Measurements from ENCODE around the gene LMAN2. TPM values are rescaled to one million over a fixed set of nuclear protein-coding genes. Genes with fewer than 3 reads are reported as not detected.

Gene LMAN2
- total RNA-seq, 1 experiment from 2014 or later, result 273 TPM

Other genes with a start within 250 kb of the LMAN2 start
- gene NSD1, start 217.9 kb downstream of the LMAN2 start, total RNA-seq (2014; rRNA removed; shearing (Covaris generic)), result 11.5 and 14.5 TPM in 2 replicates
- gene RAB24, start 47.9 kb downstream of the LMAN2 start, total RNA-seq (2014; rRNA removed; shearing (Covaris generic)), result 10.3 and 15.1 TPM in 2 replicates
- gene PRELID1, start 47.9 kb downstream of the LMAN2 start, total RNA-seq (2014; rRNA removed; shearing (Covaris generic)), result 256 and 386 TPM in 2 replicates
- 50.6 and 72.9 TPM in 2 replicates for gene MXD3, start 39.8 kb downstream of the LMAN2 start, total RNA-seq (2014; rRNA removed; shearing (Covaris generic))
- gene RGS14, start 6.3 kb upstream of the LMAN2 start, total RNA-seq (2014; rRNA removed; shearing (Covaris generic)), result 4.6 and 10.2 TPM in 2 replicates
- gene SLC34A1, start 32.8 kb upstream of the LMAN2 start, total RNA-seq (2014; rRNA removed; shearing (Covaris generic)), result not detected in 2 replicates
- not detected in 2 replicates for gene PFN3, start 49.0 kb upstream of the LMAN2 start, total RNA-seq (2014; rRNA removed; shearing (Covaris generic))
- gene F12, start 57.9 kb upstream of the LMAN2 start, total RNA-seq (2014; rRNA removed; shearing (Covaris generic)), result 0.12 and 0.59 TPM in 2 replicates
- 26.9 and 27.4 TPM in 2 replicates for gene GRK6, start 75.0 kb upstream of the LMAN2 start, total RNA-seq (2014; rRNA removed; shearing (Covaris generic))
- 13.9 and 20.8 TPM in 2 replicates for gene PRR7, start 95.1 kb upstream of the LMAN2 start, total RNA-seq (2014; rRNA removed; shearing (Covaris generic))
- gene DBN1, start 122.0 kb upstream of the LMAN2 start, total RNA-seq (2014; rRNA removed; shearing (Covaris generic)), result 29.7 and 39.5 TPM in 2 replicates
- 88.4 and 93.8 TPM in 2 replicates for gene PDLIM7, start 145.9 kb upstream of the LMAN2 start, total RNA-seq (2014; rRNA removed; shearing (Covaris generic))
- 0.49 TPM in 1 of 2 replicates, not detected in the other for gene DOK3, start 158.2 kb upstream of the LMAN2 start, total RNA-seq (2014; rRNA removed; shearing (Covaris generic))
- 74.2 and 87.6 TPM in 2 replicates for gene DDX41, start 165.3 kb upstream of the LMAN2 start, total RNA-seq (2014; rRNA removed; shearing (Covaris generic))
- 11.6 and 11.8 TPM in 2 replicates for gene FAM193B, start 202.9 kb upstream of the LMAN2 start, total RNA-seq (2014; rRNA removed; shearing (Covaris generic))
- 62.2 and 104 TPM in 2 replicates for gene TMED9, start 240.5 kb upstream of the LMAN2 start, total RNA-seq (2014; rRNA removed; shearing (Covaris generic))
- gene B4GALT7, start 248.5 kb upstream of the LMAN2 start, total RNA-seq (2014; rRNA removed; shearing (Covaris generic)), result 12.6 and 17.7 TPM in 2 replicates

Measured in RPMI7951 (cell line).